ENCODE measurements around the gene ATP2B2.

ATP2B2 gene

GRCh38 chr3:10353661-10354360, 151.6 kb downstream of the ATP2B2 start:
- no peak for TF ChIP-seq CTCF (conservative IDR thresholded peaks at IDR 0.05)
- H3K27ac ChIP-seq: no peak overlapping the region

DNA sequence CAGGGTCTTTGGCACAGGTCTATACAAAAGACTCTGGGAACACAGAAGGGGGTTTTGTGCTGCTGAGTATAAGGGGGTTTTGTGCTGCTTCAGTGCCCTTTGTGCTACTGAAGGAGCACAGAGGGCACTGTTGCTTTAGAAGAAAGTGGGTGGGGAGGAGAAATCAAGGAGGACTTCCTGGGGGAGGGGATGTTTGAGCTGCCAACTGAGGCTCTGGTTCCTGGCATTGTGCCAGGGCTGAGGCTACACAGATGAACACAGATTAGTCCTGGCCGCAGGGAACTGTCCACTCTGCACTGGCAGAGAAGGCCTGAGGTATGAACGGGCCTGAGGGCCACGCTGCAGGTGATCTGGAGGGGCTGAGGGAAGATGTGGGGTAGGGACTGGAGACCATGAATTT, 152.2 kb downstream of the ATP2B2 start:
- TF ChIP-seq CTCF (conservative IDR thresholded peaks at IDR 0.05): no peak
- no peak overlapping the region for H3K27ac ChIP-seq

DNA sequence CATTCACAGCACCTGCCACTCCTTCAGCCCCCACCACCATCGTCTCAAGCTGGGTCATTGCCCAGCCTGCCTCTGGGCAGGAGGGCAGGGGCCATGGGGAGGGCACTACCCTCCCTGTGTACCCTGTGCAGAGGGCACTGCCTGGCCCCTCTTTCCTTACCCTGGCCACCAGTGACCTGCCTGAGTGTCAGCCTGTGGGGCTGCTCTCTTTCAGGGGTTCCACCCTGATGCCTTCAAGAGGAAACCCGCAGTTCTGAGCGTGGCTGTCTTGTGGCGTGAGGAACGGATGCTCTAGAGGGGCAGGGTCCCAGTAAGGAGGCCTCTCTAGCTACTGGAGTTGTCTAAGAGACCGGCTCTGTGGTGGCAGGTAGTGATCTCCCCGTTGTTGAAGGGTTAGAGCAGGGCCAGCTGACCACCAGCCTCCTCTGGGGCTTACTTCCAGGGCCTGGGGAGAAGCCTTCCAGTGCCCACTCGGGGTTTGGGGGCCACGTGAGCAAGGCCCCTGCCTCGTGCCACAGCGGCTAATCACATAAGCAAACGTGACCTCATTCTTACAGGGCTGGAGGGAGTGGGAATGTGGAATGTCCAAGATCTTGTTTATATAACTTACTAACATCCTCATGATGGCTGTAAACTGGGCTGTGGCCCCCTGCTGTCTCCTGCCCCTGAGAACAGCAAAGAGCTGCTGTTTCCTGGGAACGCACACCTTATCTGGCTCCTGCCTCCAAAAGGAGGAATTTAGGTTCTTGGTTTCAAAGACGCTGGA, 153.1 kb downstream of the ATP2B2 start:
- no peak for TF ChIP-seq CTCF (conservative IDR thresholded peaks at IDR 0.05)

DNA sequence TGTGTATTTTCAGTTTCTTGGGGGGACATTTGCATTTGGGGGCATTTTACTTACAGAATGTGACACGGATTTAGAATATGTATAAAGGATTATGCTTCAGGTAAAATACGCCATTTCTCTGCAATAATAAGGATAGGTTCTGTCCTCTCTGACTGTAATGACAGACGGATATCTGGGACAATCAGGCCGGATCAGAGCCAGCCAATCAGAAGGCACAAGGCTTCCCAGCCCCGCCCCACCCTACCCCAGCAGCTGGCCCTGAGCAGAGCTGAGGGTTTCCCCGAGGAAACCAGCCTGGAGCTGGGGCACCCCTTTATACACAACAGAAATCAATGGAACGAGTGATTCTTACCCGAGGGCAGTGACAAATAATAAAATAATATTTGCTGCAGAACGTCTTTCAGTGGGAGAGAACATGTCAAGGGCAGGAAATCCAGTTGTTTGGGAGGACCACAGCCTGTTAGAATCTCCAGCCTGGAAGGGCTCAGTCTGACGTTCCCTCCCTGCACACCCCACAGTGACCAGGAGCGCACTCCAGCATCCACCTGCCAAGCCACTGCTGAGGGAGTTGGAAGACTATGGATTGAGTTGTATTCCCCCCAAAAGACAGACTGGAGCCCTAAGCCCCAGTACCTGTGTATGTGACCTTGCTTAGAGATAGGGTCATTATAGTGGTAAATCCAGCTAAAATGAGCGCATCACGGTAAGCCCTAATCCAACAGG, 154.2 kb downstream of the ATP2B2 start:
- TF ChIP-seq CTCF (conservative IDR thresholded peaks at IDR 0.05): no peak
- H3K27ac ChIP-seq: no peak overlapping the region

More for the DNA sequence above, 153.1 kb downstream of the ATP2B2 start:
- no peak overlapping the region for H3K27ac ChIP-seq

DNA sequence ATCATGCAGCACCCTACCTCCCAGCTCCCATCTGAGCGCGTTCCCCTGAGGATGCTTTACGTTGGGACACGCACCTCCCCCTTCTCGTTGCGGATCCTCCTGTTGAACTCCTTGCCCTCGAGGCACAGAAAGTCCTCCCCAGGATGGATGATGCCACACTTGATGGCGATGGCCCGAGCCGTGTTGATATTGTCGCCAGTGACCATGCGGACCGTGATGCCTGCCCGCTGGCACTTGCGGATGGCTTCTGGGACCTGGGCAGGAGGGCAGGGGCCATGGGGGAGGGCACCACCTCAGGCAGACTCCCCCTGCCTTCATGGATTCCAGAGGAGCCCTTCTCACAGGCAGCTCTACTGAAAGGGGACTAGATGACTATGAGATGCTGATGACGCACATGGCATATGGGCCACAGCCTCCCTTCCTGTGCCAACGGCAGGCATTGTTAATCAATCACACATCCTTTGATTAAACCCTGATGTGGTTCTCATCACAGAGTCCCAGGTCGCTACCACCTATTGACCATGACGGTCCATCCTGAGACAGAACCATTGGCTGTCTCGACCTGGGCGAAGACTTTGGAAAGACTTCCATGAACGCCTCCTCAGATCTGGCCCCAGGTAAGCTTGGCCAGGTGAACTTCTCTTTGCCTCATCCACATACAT, 154.9 kb downstream of the ATP2B2 start:
- no peak overlapping the region for H3K27ac ChIP-seq
- no peak for TF ChIP-seq CTCF (conservative IDR thresholded peaks at IDR 0.05)

- TF ChIP-seq CTCF (conservative IDR thresholded peaks at IDR 0.05): no peak
- H3K27ac ChIP-seq: no peak overlapping the region
Observed at GRCh38 chr3:10349801-10350200, 155.6 kb downstream of the ATP2B2 start.

- TF ChIP-seq CTCF (conservative IDR thresholded peaks at IDR 0.05): no peak
- H3K27ac ChIP-seq: no peak overlapping the region
Observed at GRCh38 chr3:10348404-10348721, 157.0 kb downstream of the ATP2B2 start.
